Mucosa of descending colon (tissue), 3 donors: ENCODE measurements around the gene SETD1B. TPM values are rescaled to one million over a fixed set of nuclear protein-coding genes. Genes with fewer than 3 reads are reported as not detected.

Experiments used
- ATAC-seq: fragments of 200-7000 bp; cut with Tn5 transposase; one replicate; pipeline ENCODE4 v1.9.1; 2020; ENCODE audit warnings: mild to moderate bottlenecking, moderate library complexity
- DNase-seq, 3 donors: peaks; one replicate each; pipeline ENCODE4 v3.0.0-alpha.2; 2020
- H3K36me3 ChIP-seq: fragments of 200-600 bp; one replicate; pipeline ENCODE4 v1.8.0; 2021; ENCODE audit warnings: low read depth, mild to moderate bottlenecking
- H3K4me1 ChIP-seq: fragments of 200-600 bp; one replicate; pipeline ENCODE4 v1.8.0; 2021; ENCODE audit warnings: low read depth, mild to moderate bottlenecking
- H3K4me3 ChIP-seq: fragments of 200-600 bp; one replicate; pipeline ENCODE4 v1.8.0; 2021; ENCODE audit warnings: mild to moderate bottlenecking
- H3K9me3 ChIP-seq: fragments of 200-600 bp; one replicate; pipeline ENCODE4 v1.8.0; 2021; ENCODE audit warnings: mild to moderate bottlenecking
- CTCF ChIP-seq: fragments of 200-600 bp; IDR thresholded peaks from one replicate; pipeline ENCODE4 v1.8.0; 2022; ENCODE audit warnings: antibody characterized with exemption, mild to moderate bottlenecking
- intact Hi-C, 2 donors: fragments of 100-400 bp; cut with DNase I in 1 of 2; cut with micrococcal nuclease in 1 of 2; formaldehyde crosslinking; loops; one replicate each; pipeline versions ENCODE4 v1.11.0 to v1.11.1; 2022; cut with DNase I, micrococcal nuclease
- total RNA-seq, 3 donors: library from RNA; stranded (reverse); fragmentation: NEBNext Ultra II Directional in 2 of 3; extraction: Animal tissue kit (Norgen Biotek cat#: 25700) in 2 of 3; gene quantifications; one replicate each; pipeline versions ENCODE4 v1.2.1 to v1.2.4, GENCODE V29; 2021 to 2023
- donor health status: DM: no; HTN: no; CAD: no; lungs with moderate emphysema.
- donor health status: DM: no; HTN: no; CAD: no.
- donor health status: DM: no; HTN: yes; CAD: no.

The SETD1B gene
- total RNA-seq, 3 donors from 2014 or later, result 23.8 to 38.3 (median 27.5) TPM

DNA sequence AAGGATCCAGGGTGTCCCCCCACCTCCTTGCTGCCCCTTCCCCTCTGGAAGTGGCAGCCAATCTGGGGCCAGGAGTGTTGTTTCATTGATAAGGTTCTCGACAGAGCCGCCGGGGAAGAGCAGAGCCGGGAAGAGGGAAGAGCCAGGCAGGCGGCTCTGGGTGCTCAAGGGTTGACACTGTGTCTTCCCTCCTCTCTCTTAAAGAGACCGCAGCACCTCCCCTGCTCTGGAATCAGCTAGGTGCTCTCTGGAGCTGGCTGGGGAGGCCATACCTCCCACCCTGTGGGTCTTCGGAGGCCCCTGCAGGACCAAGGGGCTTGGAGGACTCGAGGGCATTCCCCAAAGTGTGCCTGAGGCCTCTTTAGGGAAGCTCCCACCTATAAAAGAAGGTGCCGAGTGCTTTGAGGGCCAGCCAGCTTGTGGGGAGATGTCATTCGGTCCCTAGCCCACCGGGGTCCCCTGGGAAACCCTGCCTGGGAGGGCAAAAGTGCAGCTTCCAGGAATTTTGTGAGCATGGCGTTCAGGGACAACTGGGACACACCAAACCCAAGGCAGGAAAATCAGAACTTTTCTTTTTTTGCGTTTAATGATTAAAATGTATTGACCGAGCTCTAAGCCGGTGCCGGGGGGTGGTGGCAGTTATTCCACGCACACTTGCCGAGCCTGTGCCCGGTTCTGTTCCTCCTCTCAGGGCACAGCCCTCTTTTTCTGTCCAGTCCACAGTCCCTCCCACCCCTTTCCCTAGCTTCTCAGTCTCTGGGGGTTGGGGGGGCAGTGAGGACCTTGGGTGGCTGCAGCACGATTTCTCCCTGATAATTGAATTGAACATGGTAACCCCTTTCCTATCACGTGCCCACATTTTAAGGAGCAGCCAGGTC lies 3.0 kb downstream of the SETD1B start:
- Histone ChIP-seq H3K36me3 (no peaks in the 10 kb centered on the region), H3K4me1 (peaks cover 30% of the 10 kb centered on the region), H3K9me3 (no peaks in the 10 kb centered on the region), H3K4me3 (no peak overlapping the region)
- intact Hi-C loops, result no loop called here
- DNase-seq, result peak; percentile 45 to 53 (median 50)
- no peak for TF ChIP-seq CTCF
- ATAC-seq, result peak; percentile 29

DNA sequence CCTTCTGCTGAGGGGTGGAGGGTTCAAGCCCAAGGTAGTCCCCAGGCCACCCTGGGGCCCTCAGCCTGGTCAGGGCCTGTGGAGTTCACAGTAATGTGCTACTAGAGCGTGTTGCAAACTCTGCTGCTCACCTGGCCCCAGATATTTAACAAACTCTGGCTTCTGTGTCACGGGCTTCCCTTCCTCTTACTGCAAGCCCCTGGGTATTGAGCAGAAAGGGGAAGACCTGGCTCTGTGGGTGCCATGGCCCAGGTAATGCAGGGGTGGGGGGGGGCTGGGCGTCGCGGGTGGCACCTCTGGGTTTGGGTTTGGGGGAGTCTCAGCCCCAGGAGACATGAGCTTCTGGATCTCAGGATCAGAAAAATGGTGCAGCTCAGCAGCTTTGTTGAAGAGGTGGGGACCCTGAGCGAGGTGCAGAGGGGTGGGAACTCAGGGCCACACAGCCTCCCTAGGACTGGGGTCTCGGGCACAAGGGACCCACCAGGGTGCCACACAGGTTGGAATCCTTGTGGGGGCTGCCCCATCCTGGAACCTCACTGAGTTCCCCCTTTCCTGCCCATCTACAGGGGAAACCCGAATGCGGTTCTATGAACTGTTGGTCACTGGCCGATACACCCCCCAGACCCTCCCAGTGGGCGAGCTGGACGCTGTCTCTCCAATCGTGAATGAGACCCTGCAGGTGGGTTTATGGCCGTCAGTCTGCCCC lies 4.0 kb downstream of the SETD1B start:
- Histone ChIP-seq H3K4me1 (peaks cover 36% of the 10 kb centered on the region), H3K9me3 (no peaks in the 10 kb centered on the region), H3K4me3 (no peak overlapping the region), H3K36me3 (no peaks in the 10 kb centered on the region)
- intact Hi-C loops, result no loop called here
- TF ChIP-seq CTCF, result no peak
- DNase-seq (peak in 2 of 3 donors; percentile 18 to 50), ATAC-seq (no peak)

DNA sequence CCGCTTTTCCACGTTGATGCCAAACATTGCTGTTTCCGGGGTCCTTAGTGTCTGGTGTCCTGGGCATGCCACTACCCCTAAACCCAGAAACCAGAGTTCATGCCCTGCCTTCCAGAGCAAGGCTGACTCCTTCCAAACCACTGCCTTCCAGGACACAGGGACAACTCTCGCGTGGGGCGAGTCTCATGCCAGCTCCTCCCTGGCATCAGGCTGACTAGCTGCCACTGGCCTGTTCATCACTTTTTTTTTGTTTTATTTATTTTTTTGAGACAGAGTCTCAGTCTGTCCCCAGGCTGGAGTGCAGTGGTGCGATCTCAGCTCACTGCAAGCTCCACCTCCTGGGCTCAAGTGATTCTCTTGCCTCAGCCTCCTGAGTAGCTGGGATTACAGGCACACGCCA lies 4.8 kb downstream of the SETD1B start:
- H3K4me1 ChIP-seq, result peaks cover 44% of the 10 kb centered on the region
- no peak for TF ChIP-seq CTCF
- DNase-seq, result no peak
- no peak overlapping the region for H3K4me3 ChIP-seq
- no peaks in the 10 kb centered on the region for H3K36me3 ChIP-seq
- no peaks in the 10 kb centered on the region for H3K9me3 ChIP-seq
- ATAC-seq, result no peak
- intact Hi-C loops, result no loop called here

GRCh38 chr12:121809712-121810116 lies 5.9 kb downstream of the SETD1B start:
- ATAC-seq, result no peak
- H3K36me3 ChIP-seq, result no peaks in the 10 kb centered on the region
- peaks cover 44% of the 10 kb centered on the region for H3K4me1 ChIP-seq
- no peaks in the 10 kb centered on the region for H3K9me3 ChIP-seq
- intact Hi-C loops, result no loop called here
- H3K4me3 ChIP-seq, result no peak overlapping the region
- DNase-seq, result peak in 1 of 3 donors; percentile 54
- TF ChIP-seq CTCF, result no peak

GRCh38 chr12:121810234-121810817 lies 6.5 kb downstream of the SETD1B start:
- DNase-seq (peak in 1 of 3 donors; percentile 54), ATAC-seq (no peak)
- intact Hi-C loops, result no loop called here
- no peak for TF ChIP-seq CTCF
- no peak overlapping the region for H3K4me3 ChIP-seq
- no peaks in the 10 kb centered on the region for H3K9me3 ChIP-seq
- H3K36me3 ChIP-seq, result no peaks in the 10 kb centered on the region
- H3K4me1 ChIP-seq, result peaks cover 44% of the 10 kb centered on the region
